Esophagus (tissue), 2 donors: ENCODE measurements around the gene SLC10A7. TPM values are rescaled to one million over a fixed set of nuclear protein-coding genes. Genes with fewer than 3 reads are reported as not detected.

ENCODE experiments used
- H3K27ac ChIP-seq, 2 donors: one replicate each; pipeline ENCODE4 v1.5.1; 2013; ENCODE audit warnings: low read depth in 2 of 2, mild to moderate bottlenecking in 2 of 2, inconsistent platforms in 1 of 2, low read length in 1 of 2, moderate library complexity in 1 of 2
- H3K27me3 ChIP-seq, 2 donors: one replicate each; pipeline ENCODE4 v1.6.1; 2013; ENCODE audit warnings: low read length in 2 of 2, control low read depth in 1 of 2, mild to moderate bottlenecking in 1 of 2; ENCODE audit not compliant: insufficient read depth in 2 of 2, control insufficient read depth in 1 of 2
- H3K36me3 ChIP-seq, 2 donors: one replicate each; pipeline ENCODE4 v1.6.1; 2013; ENCODE audit warnings: low read length in 1 of 2; ENCODE audit not compliant: control insufficient read depth in 2 of 2, insufficient read depth in 2 of 2
- H3K4me1 ChIP-seq, 2 donors: one replicate each; pipeline ENCODE4 v1.6.1; 2013; ENCODE audit warnings: low read length in 1 of 2; ENCODE audit not compliant: control insufficient read depth in 2 of 2, insufficient read depth in 2 of 2
- H3K4me3 ChIP-seq, 2 donors: one replicate each; pipeline ENCODE4 v1.5.1; 2013; ENCODE audit warnings: low read length in 2 of 2, mild to moderate bottlenecking in 2 of 2, low read depth in 1 of 2, moderate library complexity in 1 of 2
- H3K9me3 ChIP-seq, 2 donors: one replicate each; pipeline ENCODE4 v1.6.1; 2013; ENCODE audit warnings: mild to moderate bottlenecking in 2 of 2, low read depth in 1 of 2, low read length in 1 of 2, moderate library complexity in 1 of 2; ENCODE audit not compliant: control insufficient read depth in 2 of 2, insufficient read depth in 1 of 2
- WGBS, 2 donors: extraction: QIAGEN DNeasy Blood & Tissue Kit; methylation state at CpG; one replicate each; pipeline ENCODE4 v1.1.7; 2013; 5-methylcytosine and 5-hydroxymethylcytosine counted together
- polyA plus RNA-seq, 2 donors: library from polyadenylated mRNA; stranded (reverse); fragments of 200-250 nt; gene quantifications; one replicate each; pipeline ENCODE4 v1.2.3, GENCODE V29; 2013
- donor health status: healthy with polysubstance abuse.
- donor health status: Bipolar disorder and iron deficiency.

Gene SLC10A7
- polyA plus RNA-seq, 2 donors = 2.5 to 3.8 TPM

GRCh38 chr4:146435962-146436361, 85.8 kb downstream of the SLC10A7 start:
- H3K9me3 ChIP-seq = no peaks in the 10 kb centered on the region

GRCh38 chr4:146432065-146432464, 89.7 kb downstream of the SLC10A7 start:
- Histone ChIP-seq H3K36me3 (no peaks in the 10 kb centered on the region), H3K4me1 (no peaks in the 10 kb centered on the region), H3K27ac (no peak overlapping the region), H3K4me3 (no peak overlapping the region), H3K27me3 (no peaks in the 10 kb centered on the region), H3K9me3 (no peaks in the 10 kb centered on the region)
- 97 to 100% methylated on average over 2 of the region's 2 CpGs for whole genome bisulfite sequencing, 2 donors

More at GRCh38 chr4:146435962-146436361, 85.8 kb downstream of the SLC10A7 start:
- H3K4me3 ChIP-seq = no peak overlapping the region
- no peaks in the 10 kb centered on the region for H3K27me3 ChIP-seq
- H3K4me1 ChIP-seq = no peaks in the 10 kb centered on the region
- H3K36me3 ChIP-seq = no peaks in the 10 kb centered on the region
- H3K27ac ChIP-seq = no peak overlapping the region

GRCh38 chr4:146428298-146428697, 93.4 kb downstream of the SLC10A7 start:
- no peaks in the 10 kb centered on the region for H3K4me1 ChIP-seq
- H3K27me3 ChIP-seq = no peaks in the 10 kb centered on the region
- WGBS, 2 donors = 99 to 100% methylated on average over 1 of the region's 1 CpG
- no peak overlapping the region for H3K4me3 ChIP-seq
- H3K9me3 ChIP-seq = no peaks in the 10 kb centered on the region
- H3K36me3 ChIP-seq = no peaks in the 10 kb centered on the region
- no peak overlapping the region for H3K27ac ChIP-seq

GRCh38 chr4:146417822-146418221, 103.9 kb downstream of the SLC10A7 start:
- H3K27ac ChIP-seq = no peak overlapping the region
- H3K4me3 ChIP-seq = no peak overlapping the region
- no peaks in the 10 kb centered on the region for H3K27me3 ChIP-seq
- WGBS, 2 donors = 62 to 85% methylated on average over 2 of the region's 2 CpGs
- no peaks in the 10 kb centered on the region for H3K4me1 ChIP-seq
- H3K9me3 ChIP-seq = no peaks in the 10 kb centered on the region
- no peaks in the 10 kb centered on the region for H3K36me3 ChIP-seq

- 59 to 65% methylated on average over 1 of the region's 1 CpG for WGBS, 2 donors
- no peak overlapping the region for H3K4me3 ChIP-seq
- no peaks in the 10 kb centered on the region for H3K36me3 ChIP-seq
- no peaks in the 10 kb centered on the region for H3K27me3 ChIP-seq
- no peaks in the 10 kb centered on the region for H3K4me1 ChIP-seq
- no peaks in the 10 kb centered on the region for H3K9me3 ChIP-seq
- H3K27ac ChIP-seq = no peak overlapping the region
These were observed 105.9 kb downstream of the SLC10A7 start for GRCh38 chr4:146415829-146416228.

GRCh38 chr4:146407669-146408084, 114.1 kb downstream of the SLC10A7 start:
- Histone ChIP-seq H3K27me3 (no peaks in the 10 kb centered on the region), H3K4me1 (no peaks in the 10 kb centered on the region), H3K9me3 (no peaks in the 10 kb centered on the region), H3K4me3 (no peak overlapping the region), H3K36me3 (no peaks in the 10 kb centered on the region), H3K27ac (no peak overlapping the region)
- 52 to 71% methylated on average over 4 of the region's 4 CpGs for WGBS, 2 donors

- WGBS, 2 donors = 60 to 61% methylated on average over 3 of the region's 3 CpGs
- H3K9me3 ChIP-seq = no peaks in the 10 kb centered on the region
- no peaks in the 10 kb centered on the region for H3K4me1 ChIP-seq
- no peak overlapping the region for H3K4me3 ChIP-seq
- no peaks in the 10 kb centered on the region for H3K27me3 ChIP-seq
- no peaks in the 10 kb centered on the region for H3K36me3 ChIP-seq
- H3K27ac ChIP-seq = no peak overlapping the region
These were observed 114.5 kb downstream of the SLC10A7 start for GRCh38 chr4:146407257-146407656.

GRCh38 chr4:146401274-146401673, 120.5 kb downstream of the SLC10A7 start:
- Histone ChIP-seq H3K4me3 (no peak overlapping the region), H3K27me3 (no peaks in the 10 kb centered on the region), H3K9me3 (no peaks in the 10 kb centered on the region), H3K4me1 (no peaks in the 10 kb centered on the region), H3K27ac (no peak overlapping the region), H3K36me3 (no peaks in the 10 kb centered on the region)
- 91 to 93% methylated on average over 2 of the region's 2 CpGs for WGBS, 2 donors

- no peak overlapping the region for H3K4me3 ChIP-seq
- no peak overlapping the region for H3K27ac ChIP-seq
- no peaks in the 10 kb centered on the region for H3K9me3 ChIP-seq
- no peaks in the 10 kb centered on the region for H3K27me3 ChIP-seq
- no peaks in the 10 kb centered on the region for H3K36me3 ChIP-seq
- 58 to 65% methylated on average over 6 of the region's 6 CpGs for WGBS, 2 donors
- no peaks in the 10 kb centered on the region for H3K4me1 ChIP-seq
These were observed 122.8 kb downstream of the SLC10A7 start for GRCh38 chr4:146398896-146399445.

GRCh38 chr4:146398404-146398803, 123.3 kb downstream of the SLC10A7 start:
- H3K4me3 ChIP-seq = no peak overlapping the region
- no peaks in the 10 kb centered on the region for H3K4me1 ChIP-seq
- no peaks in the 10 kb centered on the region for H3K27me3 ChIP-seq
- no peak overlapping the region for H3K27ac ChIP-seq
- 82 to 85% methylated on average over 1 of the region's 1 CpG for WGBS, 2 donors
- no peaks in the 10 kb centered on the region for H3K36me3 ChIP-seq
- no peaks in the 10 kb centered on the region for H3K9me3 ChIP-seq
